ENCODE results near the gene PDCD4. TPM values are rescaled to one million over a fixed set of nuclear protein-coding genes. Genes with fewer than 3 reads are reported as not detected.

Gene PDCD4
- total and polyA plus RNA-seq, 9 of the 15 experiments (the other 6 are each of a cell fraction or from before 2014, with no cell fraction given): 12.9 to 44.1 (median 33.7) TPM

GRCh38 chr10:110842326-110842904 lies 29.3 kb upstream of the PDCD4 start:
- Histone ChIP-seq H3K27me3 (ENCODE audit: control insufficient read depth in 2 of 2, insufficient read depth in 2 of 2, low read length in 2 of 2) (no peaks in the 10 kb centered on the region), H4K20me1 (replicated peaks; ENCODE audit: control insufficient read depth, insufficient read depth, low read length) (no peaks in the 10 kb centered on the region), H3K4me2 (ENCODE audit: insufficient read depth, low read length) (no peak overlapping the region), H3K27ac (ENCODE audit: extremely low read depth, low read depth, low read length) (no peak overlapping the region), H2AFZ (ENCODE audit: low read depth, low read length) (no peak overlapping the region), H3K9ac (ENCODE audit: insufficient read depth in 1 of 2, low read depth in 2 of 2, low read length in 2 of 2) (no peak overlapping the region), H3K9me1 (ENCODE audit: control insufficient read depth, insufficient read depth, low read length) (no peaks in the 10 kb centered on the region), H3K9me3 (replicated peaks; ENCODE audit: control insufficient read depth, insufficient read depth, low read depth, low read length) (no peaks in the 10 kb centered on the region), H3K79me2 (ENCODE audit: control insufficient read depth, insufficient read depth, low read length) (no peaks in the 10 kb centered on the region), H3K4me3 (no peak overlapping the region), H3K4me1 (replicated peaks in 1 of 2; ENCODE audit: control insufficient read depth in 2 of 2, insufficient read depth in 2 of 2, low read length in 2 of 2) (peaks cover 6 to 16% of the 10 kb centered on the region in 2 experiments; a peak in 4 of 5 replicates), H3K36me3 (ENCODE audit: control insufficient read depth, insufficient read depth, low read length) (no peaks in the 10 kb centered on the region; the same call in 2 of the 3 replicates)
- POLR2A ChIA-PET: no interaction called here
- in situ Hi-C loops (cut with MboI): no loop called here
- TF ChIP-seq ZNF431 (CRISPR knock-in tag; IDR thresholded peaks at IDR 0.05) (no peak), TBP (optimal IDR thresholded peaks at IDR 0.05; ENCODE audit: low read depth, low read length) (peak; percentile 40), POLR3A (IDR thresholded peaks at IDR 0.05; ENCODE audit: borderline replicate concordance, extremely low read depth, insufficient read depth, insufficient read length) (peak; percentile 37), DACH1 (IDR thresholded peaks at IDR 0.05; ENCODE audit: partially characterized antibody) (no peak), ZNF561 (CRISPR knock-in tag; conservative IDR thresholded peaks at IDR 0.05) (no peak)
- intact Hi-C loops (cut with micrococcal nuclease): no loop called here
- no peak for FAIRE-seq
- BruUV-seq (replicated peaks): TSS peak; percentile 99
- ATAC-seq: no peak
- no peak for DNase-seq (ENCODE audit: extremely low read depth in 1 of 4, low spot score in 3 of 4)
- CTCF ChIA-PET (ENCODE audit: low intra/inter-chr PET ratio): no interaction called here
- 59% methylated on average over 4 of the region's 7 CpGs for WGBS (ENCODE audit: insufficient coverage, low coverage, missing lambda C conversion rate)

- no peak for TF ChIP-seq HMGN3 (IDR thresholded peaks at IDR 0.05; ENCODE audit: borderline replicate concordance, extremely low read depth, insufficient read length, low read depth, low read length)
- TF ChIP-seq MYBL2 (IDR thresholded peaks at IDR 0.05; ENCODE audit: low read depth): no peak
- no peak for TF ChIP-seq MYBL2 (CRISPR knock-in tag; IDR thresholded peaks at IDR 0.05; ENCODE audit: borderline replicate concordance)
- TF ChIP-seq NFXL1 (CRISPR knock-in tag; IDR thresholded peaks at IDR 0.05): no peak
- no peak for TF ChIP-seq ZNF395 (CRISPR knock-in tag; IDR thresholded peaks at IDR 0.05)
- TF ChIP-seq ETS2 (tag; IDR thresholded peaks at IDR 0.05; ENCODE audit: borderline replicate concordance, poor library complexity, severe bottlenecking): no peak
- TF ChIP-seq MCM2 (IDR thresholded peaks at IDR 0.05; ENCODE audit: low read depth): no peak
- TF ChIP-seq ZBTB43 (CRISPR knock-in tag; IDR thresholded peaks at IDR 0.05): no peak
- Histone ChIP-seq H3K79me2 (ENCODE audit: control insufficient read depth, insufficient read depth, low read length) (no peaks in the 10 kb centered on the region), H3K4me2 (ENCODE audit: insufficient read depth, low read length) (no peak overlapping the region), H3K4me1 (replicated peaks in 1 of 2; ENCODE audit: control insufficient read depth in 2 of 2, insufficient read depth in 2 of 2, low read length in 2 of 2) (peaks cover 6 to 10% of the 10 kb centered on the region in 2 experiments; a peak in 4 of 5 replicates), H3K36me3 (ENCODE audit: control insufficient read depth, insufficient read depth, low read length) (no peaks in the 10 kb centered on the region; the same call in 2 of the 3 replicates), H3K4me3 (no peak overlapping the region), H2AFZ (ENCODE audit: low read depth, low read length) (no peak overlapping the region), H3K9ac (ENCODE audit: insufficient read depth in 1 of 2, low read depth in 2 of 2, low read length in 2 of 2) (no peak overlapping the region; a peak in 1 of 4 replicates), H3K27ac (ENCODE audit: extremely low read depth, low read depth, low read length) (no peak overlapping the region), H3K9me3 (replicated peaks; ENCODE audit: control insufficient read depth, insufficient read depth, low read depth, low read length) (no peaks in the 10 kb centered on the region), H3K27me3 (ENCODE audit: control insufficient read depth in 2 of 2, insufficient read depth in 2 of 2, low read length in 2 of 2) (no peaks in the 10 kb centered on the region), H4K20me1 (replicated peaks; ENCODE audit: control insufficient read depth, insufficient read depth, low read length) (no peaks in the 10 kb centered on the region), H3K9me1 (ENCODE audit: control insufficient read depth, insufficient read depth, low read length) (no peaks in the 10 kb centered on the region)
- POLR2A ChIA-PET: interaction anchor here (0.9 kb wide), 1 partner anchor 10 kb away, joined by 3 read pairs; no protein-coding TSS in a partner anchor
- intact Hi-C loops (cut with micrococcal nuclease) (no loop called here), in situ Hi-C loops (cut with MboI) (no loop called here)
- FAIRE-seq: no peak
- BruUV-seq (replicated peaks): no TSS peak
- CTCF ChIA-PET (ENCODE audit: low intra/inter-chr PET ratio): no interaction called here
- no peak for ATAC-seq
- DNase-seq (ENCODE audit: extremely low read depth in 1 of 4, low spot score in 3 of 4): no peak
- 24% methylated on average over 2 of the region's 2 CpGs for WGBS (ENCODE audit: insufficient coverage, low coverage, missing lambda C conversion rate)
These were observed 28.7 kb upstream of the PDCD4 start for GRCh38 chr10:110843031-110843430.
